Peyer's patch (tissue), 4 donors: ENCODE data around the gene SPDYE1.

Experiments
- POLR2A ChIP-seq, 2 donors: fragments of 450-650 bp; IDR thresholded peaks; one replicate each; pipeline ENCODE4 v1.5.1; 2017; ENCODE audit warnings: antibody characterized with exemption in 2 of 2, mild to moderate bottlenecking in 2 of 2, moderate library complexity in 2 of 2
- TF ChIP-seq, protein P1 (sequence below), 6 experiments: fragments of 450-650 bp in 4 of 6; fragments of 200-600 bp in 2 of 6; sonication (generic) in 1 of 6; IDR thresholded peaks; one replicate each; pipeline ENCODE4 v1.5.1; 2017 to 2019; ENCODE audit warnings: antibody characterized with exemption in 6 of 6, mild to moderate bottlenecking in 3 of 6, moderate library complexity in 1 of 6

DNA sequence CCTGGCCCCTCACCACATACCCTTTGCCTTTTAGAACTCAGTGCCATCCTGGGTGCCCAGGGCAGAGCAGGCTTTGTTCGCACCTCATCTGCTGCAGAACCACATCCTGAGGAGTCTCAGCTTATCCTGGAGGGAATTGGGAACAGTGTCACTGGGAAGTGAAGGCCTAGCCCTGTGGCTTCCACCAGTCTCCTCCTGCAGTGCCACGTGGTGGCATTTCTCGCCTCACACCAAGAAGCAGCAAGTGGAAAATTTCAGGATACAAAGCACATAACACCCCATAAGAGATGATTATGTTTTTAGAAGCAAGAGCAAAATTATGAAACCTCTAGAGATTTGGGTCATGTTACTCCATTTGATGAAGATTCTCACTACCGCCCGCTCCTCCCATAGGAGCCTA is 44.6 kb upstream of the SPDYE1 start:
- TF ChIP-seq POLR2A (IDR thresholded peaks at IDR 0.05) = no peak
- TF ChIP-seq, protein P1, sequence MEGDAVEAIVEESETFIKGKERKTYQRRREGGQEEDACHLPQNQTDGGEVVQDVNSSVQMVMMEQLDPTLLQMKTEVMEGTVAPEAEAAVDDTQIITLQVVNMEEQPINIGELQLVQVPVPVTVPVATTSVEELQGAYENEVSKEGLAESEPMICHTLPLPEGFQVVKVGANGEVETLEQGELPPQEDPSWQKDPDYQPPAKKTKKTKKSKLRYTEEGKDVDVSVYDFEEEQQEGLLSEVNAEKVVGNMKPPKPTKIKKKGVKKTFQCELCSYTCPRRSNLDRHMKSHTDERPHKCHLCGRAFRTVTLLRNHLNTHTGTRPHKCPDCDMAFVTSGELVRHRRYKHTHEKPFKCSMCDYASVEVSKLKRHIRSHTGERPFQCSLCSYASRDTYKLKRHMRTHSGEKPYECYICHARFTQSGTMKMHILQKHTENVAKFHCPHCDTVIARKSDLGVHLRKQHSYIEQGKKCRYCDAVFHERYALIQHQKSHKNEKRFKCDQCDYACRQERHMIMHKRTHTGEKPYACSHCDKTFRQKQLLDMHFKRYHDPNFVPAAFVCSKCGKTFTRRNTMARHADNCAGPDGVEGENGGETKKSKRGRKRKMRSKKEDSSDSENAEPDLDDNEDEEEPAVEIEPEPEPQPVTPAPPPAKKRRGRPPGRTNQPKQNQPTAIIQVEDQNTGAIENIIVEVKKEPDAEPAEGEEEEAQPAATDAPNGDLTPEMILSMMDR (IDR thresholded peaks at IDR 0.05) = no peak
